Skin of body (tissue), 2 donors: ENCODE measurements around the gene SPARCL1. TPM values are rescaled to one million over a fixed set of nuclear protein-coding genes. Genes with fewer than 3 reads are reported as not detected.
"Not testable (repeated sequence)": the region's sequence is repeated elsewhere in the genome, so short reads cannot be mapped to it uniquely, and the experiment has no call there.

Source experiments
- DNase-seq: peaks from one replicate; lab custom pipeline; 2025; lab: John Stamatoyannopoulos, UW
- total RNA-seq: library from RNA; depleted of rRNA; stranded (reverse); fragments of >200 nt; gene quantifications from one replicate; pipeline ENCODE4 v1.2.3, GENCODE V29; 2014

Gene SPARCL1, protein sequence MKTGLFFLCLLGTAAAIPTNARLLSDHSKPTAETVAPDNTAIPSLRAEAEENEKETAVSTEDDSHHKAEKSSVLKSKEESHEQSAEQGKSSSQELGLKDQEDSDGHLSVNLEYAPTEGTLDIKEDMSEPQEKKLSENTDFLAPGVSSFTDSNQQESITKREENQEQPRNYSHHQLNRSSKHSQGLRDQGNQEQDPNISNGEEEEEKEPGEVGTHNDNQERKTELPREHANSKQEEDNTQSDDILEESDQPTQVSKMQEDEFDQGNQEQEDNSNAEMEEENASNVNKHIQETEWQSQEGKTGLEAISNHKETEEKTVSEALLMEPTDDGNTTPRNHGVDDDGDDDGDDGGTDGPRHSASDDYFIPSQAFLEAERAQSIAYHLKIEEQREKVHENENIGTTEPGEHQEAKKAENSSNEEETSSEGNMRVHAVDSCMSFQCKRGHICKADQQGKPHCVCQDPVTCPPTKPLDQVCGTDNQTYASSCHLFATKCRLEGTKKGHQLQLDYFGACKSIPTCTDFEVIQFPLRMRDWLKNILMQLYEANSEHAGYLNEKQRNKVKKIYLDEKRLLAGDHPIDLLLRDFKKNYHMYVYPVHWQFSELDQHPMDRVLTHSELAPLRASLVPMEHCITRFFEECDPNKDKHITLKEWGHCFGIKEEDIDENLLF
- 118 TPM for total RNA-seq

DNA sequence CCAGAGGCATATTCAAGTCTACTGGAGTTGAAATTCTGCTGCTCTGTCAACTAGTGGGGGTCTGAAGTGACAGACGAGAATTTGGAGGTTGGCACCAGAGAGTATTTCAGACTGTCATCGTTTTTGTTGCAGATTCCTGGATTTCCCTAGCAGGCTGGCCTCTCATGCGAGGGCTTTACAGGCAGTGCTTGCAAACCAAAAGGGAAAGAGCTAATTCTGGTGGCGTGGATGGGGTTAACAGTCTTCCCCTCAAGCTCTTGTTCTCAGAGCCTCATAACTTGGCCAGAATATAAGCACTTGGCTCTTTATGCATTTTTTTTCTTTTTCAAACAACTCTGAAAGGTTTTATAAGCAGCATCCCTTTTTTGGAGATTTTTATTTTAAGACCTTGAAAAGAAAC, at the start of gene SPARCL1:
Gene SPARCL1, minus strand, starts transcription at position 190 of the 400 bp plus-strand sequence. CDS start 29,802 bp downstream, outside the sequence.
- DNase-seq = peak; percentile 86

DNA sequence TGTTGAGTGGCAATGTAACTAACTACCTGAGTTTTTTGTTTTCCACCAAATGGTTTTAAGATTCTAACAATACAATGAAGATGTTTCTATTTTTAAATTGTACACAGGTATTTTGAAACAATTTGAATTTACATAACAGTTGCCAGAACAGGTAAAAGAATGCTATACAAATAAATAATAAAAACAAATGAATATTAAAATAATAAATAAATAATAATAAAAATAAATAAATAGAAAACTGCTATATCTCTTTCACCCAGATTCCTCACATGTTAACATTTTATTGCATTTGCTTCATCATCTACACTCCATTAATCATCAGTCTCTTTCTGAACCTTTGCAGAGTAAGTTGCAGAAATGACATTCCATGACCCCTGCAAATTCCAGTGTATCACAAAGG, 46.8 kb upstream of the SPARCL1 start:
- DNase-seq = no peak

DNA sequence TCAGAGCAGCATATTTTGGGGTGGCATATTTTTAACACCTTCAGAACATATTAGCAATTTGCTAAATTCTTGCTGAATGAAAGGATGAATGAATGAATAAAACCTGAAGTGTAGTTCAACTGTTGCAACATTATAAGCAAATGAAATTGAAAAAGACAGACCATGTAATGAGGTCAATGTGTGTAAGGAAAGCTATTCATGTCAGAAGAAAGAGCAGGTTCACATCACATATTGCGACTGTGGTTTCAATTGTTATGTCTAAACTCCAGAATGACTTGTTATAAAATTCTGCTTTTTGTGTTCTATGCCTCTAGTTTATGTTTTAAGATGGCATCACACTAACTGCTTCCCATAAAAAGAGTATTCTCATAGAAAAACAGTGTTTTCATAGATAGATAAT, 46.2 kb upstream of the SPARCL1 start:
- DNase-seq = no peak

DNA sequence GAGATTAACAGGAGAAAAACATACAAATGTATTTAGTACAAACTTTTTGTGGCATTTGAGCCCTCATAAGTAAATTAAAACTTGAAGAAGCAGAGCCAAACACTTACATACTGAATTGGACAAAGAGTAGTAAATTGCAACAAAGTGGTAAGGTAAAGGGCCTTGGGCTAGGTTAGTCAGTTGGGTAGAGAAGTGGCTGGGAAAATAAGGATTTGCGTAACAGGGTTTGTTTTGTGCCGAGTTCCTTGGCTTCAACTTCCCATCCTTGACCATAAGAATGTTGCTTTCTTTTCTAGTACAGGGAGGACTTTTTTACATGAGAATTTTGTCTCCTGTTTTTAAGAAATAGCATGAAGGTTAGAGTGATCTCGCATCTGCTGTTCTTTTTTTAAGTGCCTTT, 45.8 kb upstream of the SPARCL1 start:
- DNase-seq = no peak

DNA sequence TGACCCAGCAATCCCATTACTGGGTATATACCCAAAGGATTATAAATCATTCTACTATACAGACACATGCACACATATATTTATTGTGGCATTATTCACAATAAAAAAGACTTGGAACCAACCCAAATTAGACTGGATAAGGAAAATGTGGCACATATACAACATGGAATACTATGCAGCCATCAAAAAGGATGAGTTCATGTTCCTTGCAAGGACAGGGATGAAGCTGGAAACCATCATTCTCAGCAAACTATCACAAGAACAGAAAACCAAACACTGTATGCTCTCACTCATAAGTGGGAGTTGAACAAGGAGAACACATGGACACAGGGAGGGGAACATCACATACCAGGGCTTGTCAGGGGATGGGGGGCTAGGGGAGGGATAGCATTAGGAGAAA, 45.2 kb upstream of the SPARCL1 start:
- DNase-seq = not testable (repeated sequence)

DNA sequence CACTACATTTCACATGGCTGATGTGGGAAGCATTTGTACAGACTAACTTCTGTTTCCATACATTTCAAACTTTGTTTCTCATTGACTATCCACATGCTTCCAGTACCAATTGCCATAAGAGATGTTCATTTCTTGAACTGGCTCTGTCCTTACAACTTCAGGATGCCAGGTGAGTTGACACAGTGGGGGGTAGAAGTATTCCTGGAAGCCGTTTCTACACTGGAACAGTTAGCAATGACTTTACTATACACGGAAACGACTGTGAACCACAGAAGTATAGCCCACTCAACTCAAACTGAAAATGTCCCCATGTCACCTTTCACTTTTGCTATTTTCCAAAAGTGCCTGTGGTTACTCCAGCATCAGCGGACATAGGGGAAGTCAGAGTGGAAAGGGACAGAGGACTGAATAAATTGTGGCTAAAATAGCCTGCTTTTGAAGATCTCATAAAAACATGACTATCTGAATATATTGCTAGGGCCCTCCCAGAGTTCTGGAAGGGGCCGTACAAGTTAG, 41.2 kb upstream of the SPARCL1 start:
- DNase-seq = no peak

DNA sequence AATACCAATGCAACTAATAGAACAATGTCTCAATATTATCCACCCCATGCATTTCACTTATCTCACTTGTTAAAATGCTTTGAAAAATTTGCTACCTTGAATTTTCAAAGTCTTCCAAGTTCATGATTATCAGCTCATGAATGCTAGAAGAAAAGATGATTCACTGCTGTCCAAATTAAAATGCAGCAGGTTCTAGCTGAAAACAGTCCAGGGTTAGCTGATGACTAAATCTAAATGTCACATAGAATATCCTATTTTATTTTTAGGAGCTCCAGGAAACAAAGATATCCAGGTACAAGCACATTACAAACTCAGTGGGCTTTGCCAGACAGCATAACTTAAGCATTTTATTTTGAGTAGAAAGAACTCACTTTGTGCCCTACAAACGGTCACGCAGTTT, 38.0 kb upstream of the SPARCL1 start:
- no peak for DNase-seq

DNA sequence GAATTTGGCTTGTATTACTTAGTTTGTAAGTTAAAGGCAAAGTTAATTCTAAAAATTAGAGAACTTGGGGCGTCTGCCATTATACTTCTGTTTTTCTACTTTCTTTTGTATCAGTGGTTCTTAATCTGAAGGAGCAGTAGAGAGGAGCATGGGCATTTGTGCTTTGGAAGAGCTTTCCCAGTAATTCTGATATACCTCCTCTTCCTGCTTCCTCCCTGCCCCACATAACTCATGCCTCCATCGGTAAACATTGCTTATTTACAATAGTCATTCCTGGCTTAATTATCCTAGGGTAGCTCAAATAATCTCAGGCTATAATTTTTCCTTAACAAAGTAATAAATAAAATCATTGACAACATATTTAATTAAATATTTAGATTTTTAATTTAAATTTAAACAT, 37.1 kb upstream of the SPARCL1 start:
- no peak for DNase-seq

DNA sequence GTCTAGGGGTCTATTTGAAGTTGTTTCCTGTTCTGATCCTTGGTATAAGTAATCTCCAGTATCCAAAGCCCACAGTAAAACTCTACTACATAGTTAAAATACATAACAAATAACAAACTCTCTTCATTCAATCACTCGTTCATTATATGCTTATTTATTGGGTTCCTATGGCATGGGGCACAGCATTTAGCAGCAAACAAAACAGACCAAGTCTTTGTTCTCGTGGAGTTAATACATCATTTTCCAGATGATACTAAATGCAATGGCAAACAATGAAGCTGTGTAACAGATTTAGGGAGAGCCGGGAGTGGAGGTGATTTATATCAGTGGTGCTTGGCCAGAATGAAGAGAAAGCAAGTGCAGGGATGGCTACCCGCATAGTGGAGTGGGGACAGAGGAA, 36.6 kb upstream of the SPARCL1 start:
- DNase-seq = no peak

DNA sequence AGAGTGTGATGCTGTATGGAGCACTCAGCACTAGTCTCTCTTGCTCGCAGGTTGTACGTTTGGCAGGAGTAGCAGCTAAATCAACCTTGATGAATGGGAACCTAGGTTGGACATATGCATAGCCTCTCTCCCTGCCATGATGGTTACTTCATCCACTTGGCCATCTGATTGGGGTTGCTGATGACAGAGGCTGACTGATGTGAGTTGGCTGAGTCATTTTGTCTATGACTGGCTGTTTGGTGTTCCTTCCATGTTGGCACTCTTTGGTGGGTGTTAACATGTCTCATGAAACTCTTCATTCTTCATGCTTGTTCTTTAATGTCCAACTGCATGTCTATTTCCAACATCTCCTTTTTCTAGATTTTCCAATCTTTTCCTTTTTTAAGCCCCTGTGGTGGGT, 31.6 kb upstream of the SPARCL1 start:
- DNase-seq = no peak

DNA sequence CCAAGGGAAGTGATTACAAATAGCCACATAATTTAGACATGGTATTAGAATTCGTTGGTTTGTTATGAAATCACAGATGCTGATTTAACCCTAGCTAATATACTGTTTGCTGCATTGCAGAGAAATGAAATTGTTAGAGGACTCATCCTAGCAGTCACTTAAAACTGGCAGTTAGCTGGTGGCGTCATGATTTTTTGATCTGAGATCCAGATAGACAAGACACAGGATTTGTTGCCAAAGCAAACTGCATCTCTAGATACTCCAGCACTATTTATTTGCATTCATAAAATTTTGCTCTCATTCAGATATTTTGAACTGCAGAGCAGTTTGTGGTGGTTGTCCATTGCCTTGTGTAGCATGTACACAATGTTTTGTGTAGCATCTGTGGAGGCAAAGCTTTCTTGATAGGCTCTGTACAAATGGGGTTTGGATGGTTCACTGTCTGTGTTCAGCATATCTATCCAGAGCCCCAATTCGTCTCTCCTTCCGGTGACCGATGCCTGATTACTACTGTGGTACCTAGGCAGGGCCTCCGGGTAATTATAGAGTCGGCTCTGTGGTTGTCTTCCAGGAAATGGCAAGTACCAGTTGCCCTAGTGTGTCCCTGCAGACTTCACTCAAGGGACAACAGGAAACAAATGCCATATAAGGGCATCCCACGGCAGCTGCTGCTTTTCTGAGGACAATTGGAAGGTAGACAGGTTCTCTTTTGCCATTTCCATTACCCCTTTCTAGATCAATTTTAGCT, 30.1 kb upstream of the SPARCL1 start:
- DNase-seq = no peak

DNA sequence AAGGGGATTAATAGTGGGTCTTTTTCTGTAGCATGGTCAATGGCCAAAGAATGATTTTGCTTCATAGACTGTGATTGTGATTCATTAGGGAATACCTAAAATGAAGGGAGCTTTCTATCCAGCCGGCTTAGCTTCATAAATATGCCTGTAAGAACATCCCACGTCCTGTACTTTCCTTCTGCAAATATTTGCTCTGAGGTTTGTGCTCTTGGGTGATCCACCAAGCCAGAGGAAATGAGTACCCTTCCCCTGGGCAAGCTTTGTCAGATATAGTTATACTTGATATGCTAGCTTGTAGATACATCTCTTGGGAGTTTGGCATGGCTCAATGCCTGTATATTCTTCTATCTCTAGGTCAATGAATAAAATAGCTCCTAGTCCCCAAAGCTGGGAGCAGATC, 28.2 kb upstream of the SPARCL1 start:
- no peak for DNase-seq

DNA sequence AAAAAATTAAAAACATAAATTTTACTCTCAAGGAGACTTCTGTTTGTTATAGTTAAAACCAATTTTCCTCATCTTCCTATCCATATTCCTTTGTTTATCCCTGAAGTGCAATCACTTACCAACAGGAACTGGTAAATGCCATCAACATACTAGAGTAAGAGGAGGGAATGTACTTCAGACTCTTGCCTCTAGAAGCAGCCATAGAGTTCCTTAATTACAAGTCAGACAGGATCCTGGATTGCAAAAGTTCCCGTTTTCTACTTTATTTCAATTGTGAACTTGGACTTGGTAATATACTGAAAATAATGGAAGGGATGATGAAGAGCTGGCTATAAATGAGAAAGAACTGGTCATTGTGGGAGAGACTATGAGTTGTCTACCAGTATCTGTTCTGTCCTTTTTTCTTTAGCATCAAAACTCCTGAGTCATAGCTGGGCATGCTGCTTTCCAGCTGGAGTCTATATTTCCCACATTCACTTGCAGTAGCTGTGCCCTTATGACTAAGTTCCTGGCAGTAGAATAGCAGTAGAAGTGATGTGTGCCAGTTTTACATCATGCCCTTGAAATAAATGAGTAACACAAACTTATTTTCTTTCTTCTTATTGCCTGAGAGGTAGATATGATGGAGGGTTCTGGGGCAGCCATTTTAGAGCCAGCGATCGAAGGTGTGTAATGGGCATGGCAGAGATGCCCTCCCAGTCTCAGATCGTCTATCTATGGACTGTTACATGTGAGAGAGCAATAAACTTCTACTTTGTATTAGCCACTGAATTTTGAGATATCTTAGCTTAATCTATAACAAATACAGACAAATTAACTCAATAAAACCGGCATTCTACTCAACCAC, 26.8 kb upstream of the SPARCL1 start:
- no peak for DNase-seq

DNA sequence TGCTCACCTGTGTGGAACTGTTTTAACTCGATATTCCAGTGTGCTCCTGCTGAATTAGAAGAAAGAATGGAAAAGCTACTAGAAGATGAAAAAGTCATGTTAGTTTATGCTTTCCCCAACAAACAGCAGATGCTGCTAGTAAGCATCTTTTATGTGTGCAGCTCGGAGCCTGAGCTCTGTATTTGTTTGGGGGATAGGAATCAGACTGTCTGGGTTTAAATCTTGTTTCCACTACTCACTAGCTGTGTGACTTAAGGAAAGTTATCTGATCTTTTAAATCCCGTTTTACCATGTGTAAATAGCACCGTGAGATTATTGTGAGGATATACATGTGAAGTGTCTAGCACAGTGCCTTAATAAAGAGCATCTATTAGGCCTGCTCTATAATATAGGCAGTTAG, 24.0 kb upstream of the SPARCL1 start:
- no peak for DNase-seq

DNA sequence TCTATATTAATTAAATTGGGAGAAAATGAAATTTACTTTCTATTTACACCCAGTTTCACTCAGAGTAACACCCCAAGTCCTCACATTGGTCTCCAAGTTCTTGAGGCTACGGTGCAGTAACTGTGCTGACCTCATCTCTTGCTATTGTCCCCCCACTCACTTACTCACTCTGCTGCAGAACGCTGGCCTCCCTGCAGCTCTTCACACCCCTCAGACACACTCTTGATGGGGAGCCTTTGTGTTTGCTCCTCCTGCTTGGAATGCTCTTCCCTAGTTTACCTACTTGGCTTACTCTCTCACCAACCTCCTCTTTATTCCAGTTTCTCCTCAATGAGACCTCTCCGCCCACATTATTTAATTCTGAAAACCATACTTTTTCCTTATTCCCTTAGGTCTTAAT, 22.2 kb upstream of the SPARCL1 start:
- no peak for DNase-seq

DNA sequence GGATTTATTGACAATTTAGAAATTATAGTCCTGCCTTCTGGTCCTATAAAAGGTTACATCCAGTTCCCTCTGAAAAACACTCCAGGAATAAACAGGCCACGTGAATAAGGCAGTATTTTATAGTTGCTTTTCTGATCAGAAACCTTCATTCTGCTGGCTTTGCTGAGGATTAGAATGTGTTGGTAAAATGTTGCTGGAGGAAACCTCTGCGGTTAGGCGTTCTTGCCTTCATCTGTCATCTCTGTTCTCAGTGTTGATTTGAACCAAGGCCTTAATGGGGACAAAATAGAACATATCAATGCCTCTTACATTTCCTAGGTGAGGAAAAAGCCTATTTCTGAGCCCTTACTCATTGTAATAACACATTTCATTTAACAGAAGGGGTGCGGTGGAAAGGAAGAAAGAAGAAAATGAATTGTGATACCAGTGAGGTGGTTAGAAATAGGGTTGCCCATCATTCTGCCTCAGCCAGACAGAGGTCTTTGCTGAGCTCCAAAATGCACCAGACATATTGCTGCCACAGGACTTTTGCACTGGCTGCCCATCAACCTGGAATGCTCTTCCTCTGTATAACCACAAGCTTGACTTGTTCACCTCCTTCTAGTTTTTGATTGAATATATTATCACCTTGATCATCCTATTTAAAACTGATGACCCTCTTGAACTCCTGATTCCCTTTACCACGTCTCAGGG, 18.0 kb upstream of the SPARCL1 start:
- no peak for DNase-seq

DNA sequence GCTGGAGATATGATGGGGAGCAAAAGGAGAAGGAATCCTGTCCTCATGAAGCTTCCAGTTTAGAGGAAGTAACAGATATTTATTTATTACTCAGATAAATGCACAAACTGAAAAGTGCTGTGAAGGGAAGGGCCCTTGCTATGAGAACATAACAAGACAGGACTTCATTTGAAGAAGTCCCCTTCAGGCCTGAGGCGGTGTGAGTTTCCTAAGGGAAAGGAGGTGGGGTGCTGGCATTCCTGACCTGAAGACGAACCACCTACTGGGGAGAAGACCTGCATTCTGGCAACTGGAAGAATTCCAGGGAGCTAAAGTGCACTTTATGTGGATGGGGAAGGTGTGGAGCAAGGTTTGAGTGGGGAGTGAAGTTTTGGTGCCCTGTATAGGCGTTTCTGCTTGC, 15.9 kb upstream of the SPARCL1 start:
- no peak for DNase-seq

DNA sequence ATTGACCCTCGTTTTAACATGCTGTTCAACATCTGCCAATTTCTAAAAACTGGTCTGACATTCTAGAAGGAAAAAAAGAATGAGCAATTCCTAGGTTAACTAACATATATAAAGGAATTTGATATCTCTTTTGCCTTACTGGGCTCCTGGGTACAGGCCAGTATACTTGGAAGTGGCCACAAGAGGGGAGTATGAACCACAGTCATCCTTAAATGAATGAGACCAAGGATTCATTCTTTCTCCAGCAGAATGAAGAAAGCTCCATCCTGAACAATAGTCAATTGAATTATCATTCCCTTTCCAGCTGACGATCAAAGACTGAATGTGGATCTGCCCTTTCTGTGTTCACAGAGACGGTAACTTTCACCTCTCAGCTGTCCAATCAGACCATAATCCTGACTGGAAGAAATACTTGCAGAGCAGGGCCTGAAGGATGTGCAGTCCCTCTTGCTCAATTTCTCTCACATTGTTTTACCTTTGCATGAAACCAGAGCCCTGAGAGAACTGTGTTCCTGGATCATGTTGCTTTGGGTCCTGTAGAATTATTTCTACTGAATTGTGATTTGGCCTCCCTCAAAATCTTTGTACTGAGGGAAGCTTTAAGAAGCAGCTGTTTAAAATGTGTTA, 14.8 kb upstream of the SPARCL1 start:
- peak; percentile 25 for DNase-seq

DNA sequence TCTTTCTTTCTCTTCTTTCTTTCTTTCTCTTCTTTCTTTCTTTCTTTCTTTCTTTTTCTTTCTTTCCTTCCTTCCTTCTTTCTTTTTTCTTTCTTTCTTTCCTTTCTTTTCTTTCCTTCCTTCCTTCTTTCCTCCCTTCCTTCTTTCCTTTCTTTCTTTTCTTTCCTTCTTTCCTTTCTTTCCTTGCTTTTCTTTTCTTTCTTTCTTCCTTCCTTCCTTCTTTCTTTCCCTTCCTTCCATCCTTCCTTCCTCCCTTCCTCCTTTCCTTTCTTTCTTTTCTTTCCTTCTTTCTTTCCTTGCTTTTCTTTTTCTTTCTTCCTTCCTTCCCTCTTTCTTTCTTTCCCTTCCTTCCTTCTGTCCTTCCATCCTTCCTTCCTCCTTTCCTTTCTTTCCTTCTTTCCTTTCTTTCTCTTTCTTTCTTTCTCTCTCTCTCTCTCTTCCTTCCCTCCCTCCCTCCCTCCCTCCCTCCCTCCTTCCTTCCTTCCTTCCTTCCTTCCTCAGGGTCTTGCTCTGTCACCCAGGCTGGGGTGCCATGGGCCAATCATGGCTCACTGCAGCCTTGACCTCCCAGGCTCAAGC, 13.6 kb upstream of the SPARCL1 start:
- no peak for DNase-seq
